ENCODE results near the gene KIF23. TPM values are rescaled to one million over a fixed set of nuclear protein-coding genes. Genes with fewer than 3 reads are reported as not detected.

Gene KIF23
- total RNA-seq, 1 experiment from 2014 or later: 87.8 TPM

DNA sequence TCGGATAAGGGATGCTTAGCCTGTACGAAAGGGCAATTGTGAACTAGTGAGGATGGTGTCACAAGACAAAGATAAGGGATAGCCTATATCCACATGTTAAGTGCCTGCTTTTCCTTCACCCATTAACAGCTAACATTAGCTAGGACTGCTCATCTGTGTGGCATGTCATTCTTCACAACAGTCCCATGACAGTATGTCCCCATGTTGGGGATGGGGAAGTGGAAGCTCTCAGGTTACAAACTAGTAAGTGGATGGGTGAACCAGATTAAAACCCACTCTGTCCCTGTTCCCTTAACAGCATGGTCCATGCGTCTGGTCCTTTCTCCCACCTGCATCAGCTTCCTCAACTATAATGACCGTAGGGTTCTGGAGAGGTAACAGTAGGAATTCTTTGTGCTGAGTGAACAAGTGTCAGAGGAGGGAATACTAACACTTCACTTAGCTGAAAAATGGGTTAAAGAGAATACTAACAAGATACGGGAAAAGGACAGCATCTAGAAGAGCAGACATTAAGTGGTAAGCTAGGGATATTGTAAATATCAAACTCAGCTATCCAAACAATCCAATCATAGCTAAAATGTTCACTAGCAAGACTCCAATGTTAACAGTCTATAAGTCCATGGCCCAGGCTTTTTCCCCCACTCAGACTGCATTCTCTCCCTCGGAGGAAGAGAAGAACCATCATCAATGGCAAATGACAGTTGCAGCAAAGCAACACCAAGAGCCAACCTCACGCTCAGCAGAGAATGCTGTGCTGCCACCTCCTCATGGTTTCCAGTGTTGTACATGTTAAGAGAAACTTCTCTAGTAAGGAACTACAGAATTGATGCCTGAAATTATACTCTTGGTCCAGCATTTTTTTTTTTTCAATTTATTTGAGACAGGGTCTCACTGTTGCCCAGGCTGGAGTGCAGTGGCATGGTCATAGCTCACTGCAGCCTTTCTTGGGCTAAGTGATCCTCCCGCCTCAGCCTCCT, 43.4 kb downstream of the KIF23 start (continued):
- TF ChIP-seq, protein P1, sequence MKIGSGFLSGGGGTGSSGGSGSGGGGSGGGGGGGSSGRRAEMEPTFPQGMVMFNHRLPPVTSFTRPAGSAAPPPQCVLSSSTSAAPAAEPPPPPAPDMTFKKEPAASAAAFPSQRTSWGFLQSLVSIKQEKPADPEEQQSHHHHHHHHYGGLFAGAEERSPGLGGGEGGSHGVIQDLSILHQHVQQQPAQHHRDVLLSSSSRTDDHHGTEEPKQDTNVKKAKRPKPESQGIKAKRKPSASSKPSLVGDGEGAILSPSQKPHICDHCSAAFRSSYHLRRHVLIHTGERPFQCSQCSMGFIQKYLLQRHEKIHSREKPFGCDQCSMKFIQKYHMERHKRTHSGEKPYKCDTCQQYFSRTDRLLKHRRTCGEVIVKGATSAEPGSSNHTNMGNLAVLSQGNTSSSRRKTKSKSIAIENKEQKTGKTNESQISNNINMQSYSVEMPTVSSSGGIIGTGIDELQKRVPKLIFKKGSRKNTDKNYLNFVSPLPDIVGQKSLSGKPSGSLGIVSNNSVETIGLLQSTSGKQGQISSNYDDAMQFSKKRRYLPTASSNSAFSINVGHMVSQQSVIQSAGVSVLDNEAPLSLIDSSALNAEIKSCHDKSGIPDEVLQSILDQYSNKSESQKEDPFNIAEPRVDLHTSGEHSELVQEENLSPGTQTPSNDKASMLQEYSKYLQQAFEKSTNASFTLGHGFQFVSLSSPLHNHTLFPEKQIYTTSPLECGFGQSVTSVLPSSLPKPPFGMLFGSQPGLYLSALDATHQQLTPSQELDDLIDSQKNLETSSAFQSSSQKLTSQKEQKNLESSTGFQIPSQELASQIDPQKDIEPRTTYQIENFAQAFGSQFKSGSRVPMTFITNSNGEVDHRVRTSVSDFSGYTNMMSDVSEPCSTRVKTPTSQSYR (CRISPR knock-in tag; IDR thresholded peaks at IDR 0.05): no peak
- no peak for TF ChIP-seq NR1H2 (CRISPR knock-in tag; IDR thresholded peaks at IDR 0.05)
- TF ChIP-seq NR3C1 (CRISPR knock-in tag; conservative IDR thresholded peaks at IDR 0.05; ENCODE audit: low read depth): no peak
- peak; percentile 50 for TF ChIP-seq NFATC4 (CRISPR knock-in tag; IDR thresholded peaks at IDR 0.05)
- 0 out of 2 replicates have a peak, but pooled peaks have one; percentile 36 for TF ChIP-seq ZNF671 (CRISPR knock-in tag; IDR thresholded peaks at IDR 0.05)
- no peak for TF ChIP-seq ZNF317 (CRISPR knock-in tag; IDR thresholded peaks at IDR 0.05; ENCODE audit: borderline replicate concordance, low read depth)
- TF ChIP-seq JUN (CRISPR knock-in tag; IDR thresholded peaks at IDR 0.05): no peak
- TF ChIP-seq SP1 (CRISPR knock-in tag; conservative IDR thresholded peaks at IDR 0.05): peak; percentile 27; the same call in 1 of the 2 replicates
- TF ChIP-seq CBFB (CRISPR knock-in tag; IDR thresholded peaks at IDR 0.05; ENCODE audit: low read depth): no peak
- peak; percentile 83 for TF ChIP-seq PRRX2 (CRISPR knock-in tag; IDR thresholded peaks at IDR 0.05)
- TF ChIP-seq, protein P2, sequence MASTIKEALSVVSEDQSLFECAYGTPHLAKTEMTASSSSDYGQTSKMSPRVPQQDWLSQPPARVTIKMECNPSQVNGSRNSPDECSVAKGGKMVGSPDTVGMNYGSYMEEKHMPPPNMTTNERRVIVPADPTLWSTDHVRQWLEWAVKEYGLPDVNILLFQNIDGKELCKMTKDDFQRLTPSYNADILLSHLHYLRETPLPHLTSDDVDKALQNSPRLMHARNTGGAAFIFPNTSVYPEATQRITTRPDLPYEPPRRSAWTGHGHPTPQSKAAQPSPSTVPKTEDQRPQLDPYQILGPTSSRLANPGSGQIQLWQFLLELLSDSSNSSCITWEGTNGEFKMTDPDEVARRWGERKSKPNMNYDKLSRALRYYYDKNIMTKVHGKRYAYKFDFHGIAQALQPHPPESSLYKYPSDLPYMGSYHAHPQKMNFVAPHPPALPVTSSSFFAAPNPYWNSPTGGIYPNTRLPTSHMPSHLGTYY (CRISPR knock-in tag; IDR thresholded peaks at IDR 0.05): 0 out of 2 replicates have a peak, but pooled peaks have one; percentile 9
- TF ChIP-seq, protein P3, sequence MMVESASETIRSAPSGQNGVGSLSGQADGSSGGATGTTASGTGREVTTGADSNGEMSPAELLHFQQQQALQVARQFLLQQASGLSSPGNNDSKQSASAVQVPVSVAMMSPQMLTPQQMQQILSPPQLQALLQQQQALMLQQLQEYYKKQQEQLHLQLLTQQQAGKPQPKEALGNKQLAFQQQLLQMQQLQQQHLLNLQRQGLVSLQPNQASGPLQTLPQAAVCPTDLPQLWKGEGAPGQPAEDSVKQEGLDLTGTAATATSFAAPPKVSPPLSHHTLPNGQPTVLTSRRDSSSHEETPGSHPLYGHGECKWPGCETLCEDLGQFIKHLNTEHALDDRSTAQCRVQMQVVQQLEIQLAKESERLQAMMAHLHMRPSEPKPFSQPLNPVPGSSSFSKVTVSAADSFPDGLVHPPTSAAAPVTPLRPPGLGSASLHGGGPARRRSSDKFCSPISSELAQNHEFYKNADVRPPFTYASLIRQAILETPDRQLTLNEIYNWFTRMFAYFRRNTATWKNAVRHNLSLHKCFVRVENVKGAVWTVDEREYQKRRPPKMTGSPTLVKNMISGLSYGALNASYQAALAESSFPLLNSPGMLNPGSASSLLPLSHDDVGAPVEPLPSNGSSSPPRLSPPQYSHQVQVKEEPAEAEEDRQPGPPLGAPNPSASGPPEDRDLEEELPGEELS (CRISPR knock-in tag; IDR thresholded peaks at IDR 0.05): no peak
- no peak for TF ChIP-seq FOXK1 (CRISPR knock-in tag; IDR thresholded peaks at IDR 0.05)

- CTCF ChIA-PET: interaction anchor here (0.6 kb wide), 1 partner anchor 993 kb away, joined by 3 read pairs; no protein-coding TSS in a partner anchor
- POLR2A ChIA-PET: no interaction called here
- Mint-ChIP-seq H3K36me3 (peaks cover 29% of the 10 kb centered on the region), H3K4me1 (peaks cover 31% of the 10 kb centered on the region), H3K9me3 (no peaks in the 10 kb centered on the region), H3K27ac (0 out of 2 replicates have a peak overlapping the region, but pooled peaks have one; percentile 57), H3K4me3 (no peak overlapping the region), H3K27me3 (ENCODE audit: low read depth) (no peaks in the 10 kb centered on the region; the same call in 1 of the 2 replicates)
- DNase-seq (ENCODE audit: low spot score) (no peak), ATAC-seq (no peak)
- TF ChIP-seq ZNF416 (CRISPR knock-in tag; IDR thresholded peaks at IDR 0.05) (no peak), KAT7 (CRISPR knock-in tag; IDR thresholded peaks at IDR 0.05; ENCODE audit: borderline replicate concordance) (no peak), NR2C2 (CRISPR knock-in tag; IDR thresholded peaks at IDR 0.05) (no peak), ATF2 (CRISPR knock-in tag; IDR thresholded peaks at IDR 0.05; ENCODE audit: borderline replicate concordance, low read depth) (no peak), ZNF396 (CRISPR knock-in tag; IDR thresholded peaks at IDR 0.05; ENCODE audit: borderline replicate concordance) (no peak), ZNF423 (CRISPR knock-in tag; IDR thresholded peaks at IDR 0.05) (no peak), GABPB1 (CRISPR knock-in tag; IDR thresholded peaks at IDR 0.05) (no peak), ELF4 (CRISPR knock-in tag; IDR thresholded peaks at IDR 0.05; ENCODE audit: low read depth) (no peak), HMGA2 (CRISPR knock-in tag; IDR thresholded peaks at IDR 0.05) (no peak), SMAD3 (CRISPR knock-in tag; IDR thresholded peaks at IDR 0.05; ENCODE audit: borderline replicate concordance) (no peak), TEAD4 (CRISPR knock-in tag; IDR thresholded peaks at IDR 0.05) (no peak)
- TF ChIP-seq, protein P4, sequence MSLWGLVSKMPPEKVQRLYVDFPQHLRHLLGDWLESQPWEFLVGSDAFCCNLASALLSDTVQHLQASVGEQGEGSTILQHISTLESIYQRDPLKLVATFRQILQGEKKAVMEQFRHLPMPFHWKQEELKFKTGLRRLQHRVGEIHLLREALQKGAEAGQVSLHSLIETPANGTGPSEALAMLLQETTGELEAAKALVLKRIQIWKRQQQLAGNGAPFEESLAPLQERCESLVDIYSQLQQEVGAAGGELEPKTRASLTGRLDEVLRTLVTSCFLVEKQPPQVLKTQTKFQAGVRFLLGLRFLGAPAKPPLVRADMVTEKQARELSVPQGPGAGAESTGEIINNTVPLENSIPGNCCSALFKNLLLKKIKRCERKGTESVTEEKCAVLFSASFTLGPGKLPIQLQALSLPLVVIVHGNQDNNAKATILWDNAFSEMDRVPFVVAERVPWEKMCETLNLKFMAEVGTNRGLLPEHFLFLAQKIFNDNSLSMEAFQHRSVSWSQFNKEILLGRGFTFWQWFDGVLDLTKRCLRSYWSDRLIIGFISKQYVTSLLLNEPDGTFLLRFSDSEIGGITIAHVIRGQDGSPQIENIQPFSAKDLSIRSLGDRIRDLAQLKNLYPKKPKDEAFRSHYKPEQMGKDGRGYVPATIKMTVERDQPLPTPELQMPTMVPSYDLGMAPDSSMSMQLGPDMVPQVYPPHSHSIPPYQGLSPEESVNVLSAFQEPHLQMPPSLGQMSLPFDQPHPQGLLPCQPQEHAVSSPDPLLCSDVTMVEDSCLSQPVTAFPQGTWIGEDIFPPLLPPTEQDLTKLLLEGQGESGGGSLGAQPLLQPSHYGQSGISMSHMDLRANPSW (CRISPR knock-in tag; conservative IDR thresholded peaks at IDR 0.05; ENCODE audit: low read depth): no peak
Observed at GRCh38 chr15:69459066-69459465, 44.9 kb downstream of the KIF23 start.
